Endothelial cell of umbilical vein (primary cell): ENCODE measurements around the gene PPP1R13B. TPM values are rescaled to one million over a fixed set of nuclear protein-coding genes. Genes with fewer than 3 reads are reported as not detected.

Experiments
- BruUV-seq: library from RNA; stranded (reverse); fragments of 400-500 nt; replicated peaks from 2 replicates; lab custom pipeline; 2021; lab: Mats Ljungman, UMichigan
- CTCF ChIA-PET: fragments of 300-600, 350-600 bp; sonication (Branson Sonifier 250); formaldehyde crosslinking; loops from one replicate; lab custom pipeline; 2021; ENCODE audit warnings: antibody characterized with exemption, inconsistent platforms; lab: Charles Lee
- POLR2A ChIA-PET: fragments of 300-600, 350-600 bp; sonication (Branson Sonifier 250); formaldehyde crosslinking; loops from one replicate; lab custom pipeline; 2021; ENCODE audit warnings: antibody characterized with exemption, inconsistent platforms; lab: Charles Lee
- DNase-seq: peaks from one replicate; pipeline ENCODE4 v3.0.0-alpha.2; 2011; ENCODE audit warnings: low read depth, low spot score
- FAIRE-seq: peaks from 2 replicates; lab custom pipeline; 2011; peaks lifted over from hg19 to GRCh38; lab: Jason Lieb, UNC
- H2AFZ ChIP-seq: 2 replicates; pipeline ENCODE4 v1.6.0; 2012; ENCODE audit warnings: low read depth, low read length, control low read depth, inconsistent platforms
- H3K27ac ChIP-seq: 2 replicates; pipeline ENCODE4 v1.5.1; 2011; ENCODE audit warnings: low read depth, mild to moderate bottlenecking, control low read depth, low read length, moderate library complexity; ENCODE audit not compliant: insufficient read depth
- H3K27me3 ChIP-seq, 2 experiments: 2 replicates each; pipeline versions ENCODE4 v1.6.0 to v1.6.1; 2011; ENCODE audit warnings: low read length in 2 of 2, mixed read lengths in 1 of 2; ENCODE audit not compliant: control insufficient read depth in 2 of 2, insufficient read depth in 2 of 2
- H3K36me3 ChIP-seq, 2 experiments: 2 replicates in 1 of 2; 3 replicates in 1 of 2; pipeline ENCODE4 v1.5.1; 2011; ENCODE audit warnings: low read length in 2 of 2, mild to moderate bottlenecking in 1 of 2, moderate library complexity in 1 of 2; ENCODE audit not compliant: control insufficient read depth in 2 of 2, insufficient read depth in 2 of 2; ENCODE audit errors: extremely low read depth in 1 of 2
- H3K4me1 ChIP-seq: 3 replicates; pipeline ENCODE4 v1.5.1; 2011; ENCODE audit warnings: mild to moderate bottlenecking, low read length; ENCODE audit not compliant: control insufficient read depth, insufficient read depth; ENCODE audit errors: extremely low read depth
- H3K4me2 ChIP-seq: 2 replicates; pipeline ENCODE4 v1.6.1; 2011; ENCODE audit warnings: low read length, control low read depth, mixed read lengths; ENCODE audit not compliant: insufficient read depth
- H3K4me3 ChIP-seq, 3 experiments: fragments of 200-600 bp in 1 of 3; sonication (generic), shearing (Covaris generic) in 1 of 3; replicated peaks in 1 of 3; 2 replicates each; pipeline ENCODE4 v1.5.1; 2011 to 2016; ENCODE audit warnings: control low read depth in 3 of 3, low read length in 3 of 3, mild to moderate bottlenecking in 2 of 3, inconsistent platforms in 1 of 3, low read depth in 1 of 3, moderate library complexity in 1 of 3; ENCODE audit not compliant: insufficient read depth in 1 of 3
- H3K79me2 ChIP-seq: 2 replicates; pipeline ENCODE4 v1.6.0; 2012; ENCODE audit warnings: low read length, inconsistent platforms; ENCODE audit not compliant: control insufficient read depth, insufficient read depth
- H3K9ac ChIP-seq: replicated peaks from 2 replicates; pipeline ENCODE3; 2011; ENCODE audit warnings: low read length, control low read depth; ENCODE audit not compliant: insufficient read depth; ENCODE audit errors: extremely low read depth
- H3K9me1 ChIP-seq: replicated peaks from 3 replicates; pipeline ENCODE4 v1.6.0; 2011; ENCODE audit warnings: mild to moderate bottlenecking, low read length; ENCODE audit not compliant: control insufficient read depth, insufficient read depth; ENCODE audit errors: extremely low read depth
- H3K9me3 ChIP-seq: replicated peaks from 2 replicates; pipeline ENCODE4 v1.5.1; 2012; ENCODE audit warnings: low read length, inconsistent platforms; ENCODE audit not compliant: control insufficient read depth, insufficient read depth
- H4K20me1 ChIP-seq: replicated peaks from 2 replicates; pipeline ENCODE3; 2011; ENCODE audit warnings: mild to moderate bottlenecking, low read length; ENCODE audit not compliant: control insufficient read depth, insufficient read depth; ENCODE audit errors: extremely low read depth
- CTCF ChIP-seq, 2 donors: IDR thresholded peaks; 1 replicate in 1 of 2; 2 replicates in 1 of 2; pipeline ENCODE4 v1.5.1; 2011; ENCODE audit warnings: low read length in 2 of 2, mild to moderate bottlenecking in 2 of 2, moderate library complexity in 2 of 2, control low read depth in 1 of 2, inconsistent platforms in 1 of 2, low read depth in 1 of 2; ENCODE audit not compliant: insufficient read depth in 1 of 2; ENCODE audit errors: extremely low read depth in 1 of 2
- EZH2 ChIP-seq: IDR thresholded peaks from 2 replicates; pipeline ENCODE4 v1.6.1; 2012; ENCODE audit warnings: borderline replicate concordance, low read depth, mild to moderate bottlenecking, moderate library complexity, low read length, inconsistent platforms; ENCODE audit not compliant: severe bottlenecking
- FOS ChIP-seq: IDR thresholded peaks from 2 replicates; pipeline ENCODE4 v1.6.1; 2011; ENCODE audit warnings: mild to moderate bottlenecking, low read length, moderate library complexity, borderline replicate concordance; ENCODE audit not compliant: insufficient read depth
- GATA2 ChIP-seq: IDR thresholded peaks from 2 replicates; pipeline ENCODE4 v1.7.0; 2011; ENCODE audit warnings: low read depth, mild to moderate bottlenecking, moderate library complexity, mixed read lengths, low read length; ENCODE audit not compliant: insufficient read length, insufficient read depth
- JUN ChIP-seq: IDR thresholded peaks from 2 replicates; pipeline ENCODE4 v1.6.1; 2011; ENCODE audit warnings: borderline replicate concordance, low read depth; ENCODE audit not compliant: insufficient read length, insufficient read depth
- MAX ChIP-seq: IDR thresholded peaks from 2 replicates; pipeline ENCODE4 v1.6.1; 2011; ENCODE audit not compliant: insufficient read depth, insufficient read length
- MYC ChIP-seq: IDR thresholded peaks from one replicate; pipeline ENCODE4 v1.6.1; 2011; ENCODE audit warnings: mild to moderate bottlenecking, low read depth, low read length
- POLR2A ChIP-seq: IDR thresholded peaks from 2 replicates; pipeline ENCODE4 v1.6.1; 2012; ENCODE audit warnings: low read depth, mild to moderate bottlenecking, control low read depth, low read length
- POLR2AphosphoS5 ChIP-seq: IDR thresholded peaks from 2 replicates; pipeline ENCODE4 v1.6.1; 2012; ENCODE audit warnings: low read depth, mild to moderate bottlenecking, control low read depth, low read length, moderate library complexity; ENCODE audit not compliant: insufficient read depth
- dilution Hi-C: fragments of 300-500 bp; cut with MboI; formaldehyde crosslinking; loops from one replicate; pipeline ENCODE4 v1.15.0; 2019; ENCODE audit warnings: low sequenced_read_pairs; ENCODE audit not compliant: extremely low pct_ligation_motif_present
- intact Hi-C: fragments of 100-400 bp; cut with micrococcal nuclease; formaldehyde crosslinking; loops from one replicate; pipeline ENCODE4 v1.10.0; 2022
- polyA plus RNA-seq, 4 experiments: library from polyadenylated mRNA; depleted of rRNA in 3 of 4; stranded (reverse) in 3 of 4; unstranded in 1 of 4; fragments of >200 nt; gene quantifications; 2 replicates each; pipeline versions ENCODE4 v1.2.1 to v1.2.3, GENCODE V29; 2011 to 2012; ENCODE audit warnings: missing spikeins in 1 of 4
- total RNA-seq: library from RNA; stranded (reverse); gene quantifications from 2 replicates; pipeline ENCODE4 v1.2.3, GENCODE V29; 2021

Gene PPP1R13B
- total and polyA plus RNA-seq, 2 donors (not counting 3 experiments of a cell fraction or from before 2014, with no cell fraction given), result 10.0 to 30.0 TPM

- Histone ChIP-seq H3K36me3 (no peaks in the 10 kb centered on the region), H2AFZ (no peak overlapping the region), H3K4me1 (peaks cover 7% of the 10 kb centered on the region), H3K9ac (no peak overlapping the region), H3K27ac (no peak overlapping the region), H3K9me3 (no peaks in the 10 kb centered on the region), H3K9me1 (no peaks in the 10 kb centered on the region), H3K4me2 (no peak overlapping the region), H3K79me2 (no peaks in the 10 kb centered on the region), H3K4me3 (no peak overlapping the region), H4K20me1 (no peaks in the 10 kb centered on the region), H3K27me3 (no peaks in the 10 kb centered on the region)
- POLR2A ChIA-PET, result no interaction called here
- intact Hi-C loops, result no loop called here
- no TSS peak for BruUV-seq
- CTCF ChIA-PET, result interaction anchor here (10.4 kb wide), 1 partner anchor 13 kb away, joined by 81 read pairs; no protein-coding TSS in a partner anchor
- TF ChIP-seq POLR2A (no peak), FOS (no peak), MYC (no peak), JUN (no peak), POLR2AphosphoS5 (no peak), MAX (no peak), CTCF (IDR thresholded peaks at IDR 0.05; ENCODE audit: extremely low read depth in 1 of 2, insufficient read depth in 1 of 2, low read depth in 1 of 2, low read length in 2 of 2) (no peak), EZH2 (no peak), GATA2 (no peak)
- no peak for DNase-seq
- dilution Hi-C loops, result no loop called here
- FAIRE-seq, result no peak
These were observed 40.3 kb upstream of the PPP1R13B start for GRCh38 chr14:103887557-103888115.
